HepG2 (cell line): ENCODE results near the gene SYT13. TPM values are rescaled to one million over a fixed set of nuclear protein-coding genes. Genes with fewer than 3 reads are reported as not detected.

Source experiments
- ATAC-seq: fragments of 200-7000 bp; cut with Tn5 transposase; 3 replicates; pipeline ENCODE4 v1.9.1; 2020; ENCODE audit warnings: mild to moderate bottlenecking, moderate library complexity
- BruUV-seq: library from RNA; stranded (reverse); fragments of 400-500 nt; replicated peaks from 2 replicates; lab custom pipeline; 2021; lab: Mats Ljungman, UMichigan
- CTCF ChIA-PET: fragments of 300-600 bp; formaldehyde crosslinking; extraction: SDS; loops from one replicate; lab custom pipeline; 2021; ENCODE audit warnings: low total read pairs, inconsistent platforms, low intra/inter-chr PET ratio; lab: Yijun Ruan, JAX
- POLR2A ChIA-PET: fragments of 350-600 bp; sonication (Branson Sonifier 250); formaldehyde crosslinking; loops from one replicate; lab custom pipeline; 2020; ENCODE audit warnings: antibody characterized with exemption, inconsistent platforms; lab: Yijun Ruan, JAX
- DNase-seq: peaks from one replicate; pipeline ENCODE4 v3.0.0-alpha.2; 2015; ENCODE audit warnings: low spot score
- FAIRE-seq: peaks from 3 replicates; lab custom pipeline; 2011; peaks lifted over from hg19 to GRCh38; lab: Jason Lieb, UNC
- H2AFZ ChIP-seq: one replicate; pipeline ENCODE4 v1.6.1; 2011; ENCODE audit warnings: low read length, inconsistent platforms
- H3K27ac ChIP-seq: fragments of 300-600 bp; 3 replicates; pipeline ENCODE4 v1.8.0; 2011; ENCODE audit warnings: mixed run types, mild to moderate bottlenecking, mixed read lengths, low read length, inconsistent platforms; ENCODE audit not compliant: insufficient read depth; ENCODE audit errors: extremely low read length
- H3K27me3 ChIP-seq, 2 experiments: fragments of 200-600 bp in 1 of 2; 2 replicates in 1 of 2; 3 replicates in 1 of 2; pipeline versions ENCODE4 v1.6.0 to v1.8.0; 2011; ENCODE audit warnings: low read length in 2 of 2, mild to moderate bottlenecking in 2 of 2, moderate library complexity in 2 of 2, inconsistent platforms in 1 of 2; ENCODE audit not compliant: insufficient read depth in 2 of 2, control insufficient read depth in 1 of 2
- H3K36me3 ChIP-seq, 2 experiments: fragments of 200-600 bp in 1 of 2; replicated peaks in 1 of 2; 2 replicates in 1 of 2; 3 replicates in 1 of 2; pipeline versions ENCODE4 v1.5.1 to v1.8.0; 2011; ENCODE audit warnings: low read length in 2 of 2, inconsistent platforms in 1 of 2; ENCODE audit not compliant: insufficient read depth in 2 of 2, control insufficient read depth in 1 of 2
- H3K4me1 ChIP-seq: 2 replicates; pipeline ENCODE4 v1.5.1; 2012; ENCODE audit warnings: low read length, inconsistent platforms; ENCODE audit not compliant: insufficient read depth
- H3K4me2 ChIP-seq: 2 replicates; pipeline ENCODE4 v1.6.0; 2011; ENCODE audit warnings: low read depth, low read length, inconsistent platforms
- H3K4me3 ChIP-seq, 3 experiments: fragments of 200-600 bp in 1 of 3; sonication (generic), shearing (Covaris generic) in 1 of 3; replicated peaks in 1 of 3; 2 replicates each; pipeline ENCODE4 v1.5.1; 2011 to 2016; ENCODE audit warnings: low read length in 3 of 3, inconsistent platforms in 2 of 3, low read depth in 2 of 3, mild to moderate bottlenecking in 2 of 3, control low read depth in 1 of 3, mixed read lengths in 1 of 3; ENCODE audit not compliant: insufficient read depth in 1 of 3
- H3K79me2 ChIP-seq: one replicate; pipeline ENCODE4 v1.6.1; 2011; ENCODE audit warnings: low read length, inconsistent platforms; ENCODE audit not compliant: insufficient read depth
- H3K9ac ChIP-seq: 2 replicates; pipeline ENCODE4 v1.6.0; 2011; ENCODE audit warnings: mild to moderate bottlenecking, low read depth, low read length, inconsistent platforms; ENCODE audit not compliant: insufficient read depth
- H3K9me3 ChIP-seq: 2 replicates; pipeline ENCODE4 v1.5.1; 2012; ENCODE audit warnings: mild to moderate bottlenecking, low read length
- H4K20me1 ChIP-seq: 2 replicates; pipeline ENCODE4 v1.6.0; 2011; ENCODE audit warnings: inconsistent platforms, mild to moderate bottlenecking, low read length, moderate library complexity; ENCODE audit not compliant: insufficient read depth
- DNMT1 ChIP-seq: sonication (generic); formaldehyde crosslinking; IDR thresholded peaks from 2 replicates; pipeline ENCODE4 v1.5.1; 2020; ENCODE audit warnings: mild to moderate bottlenecking, missing genetic modification reagents
- FOXP4 ChIP-seq: sonication (generic); formaldehyde crosslinking; IDR thresholded peaks from 2 replicates; pipeline ENCODE4 v1.4.0; 2020; ENCODE audit warnings: missing genetic modification reagents
- LRRFIP1 ChIP-seq: sonication (generic); formaldehyde crosslinking; conservative IDR thresholded peaks from 2 replicates; pipeline ENCODE4 v1.4.0; 2020; ENCODE audit warnings: missing genetic modification reagents
- MAFK ChIP-seq, 2 experiments: IDR thresholded peaks in 1 of 2; conservative IDR thresholded peaks in 1 of 2; 2 replicates each; pipeline ENCODE4 v1.6.1; 2011; ENCODE audit warnings: improper control_type of control experiment in 2 of 2, low read length in 2 of 2
- MATR3 ChIP-seq: sonication (generic); formaldehyde crosslinking; IDR thresholded peaks from 2 replicates; pipeline ENCODE4 v1.4.0; 2020; ENCODE audit warnings: missing genetic modification reagents
- MEF2D ChIP-seq: sonication (generic); formaldehyde crosslinking; IDR thresholded peaks from 2 replicates; pipeline ENCODE4 v1.5.1; 2020; ENCODE audit warnings: mild to moderate bottlenecking, missing genetic modification reagents
- NAIF1 ChIP-seq: sonication (generic); formaldehyde crosslinking; IDR thresholded peaks from 2 replicates; pipeline ENCODE4 v1.5.0; 2020; ENCODE audit warnings: mild to moderate bottlenecking, missing genetic modification reagents, borderline replicate concordance
- SOX13 ChIP-seq, 3 experiments: fragments of 450-650 bp in 1 of 3; sonication (generic) in 1 of 3; formaldehyde crosslinking in 1 of 3; IDR thresholded peaks in 2 of 3; conservative IDR thresholded peaks in 1 of 3; 2 replicates each; pipeline versions ENCODE4 v1.5.0 to v1.6.1; 2016 to 2020; ENCODE audit warnings: antibody characterized with exemption in 1 of 3, mild to moderate bottlenecking in 1 of 3, missing compliant biosample characterization in 1 of 3, missing genetic modification reagents in 1 of 3, moderate library complexity in 1 of 3
- TBP ChIP-seq: sonication (generic); formaldehyde crosslinking; IDR thresholded peaks from 2 replicates; pipeline ENCODE4 v1.5.0; 2020; ENCODE audit warnings: missing genetic modification reagents
- TMF1 ChIP-seq: sonication (generic); formaldehyde crosslinking; IDR thresholded peaks from 2 replicates; pipeline ENCODE4 v1.8.1; 2022; ENCODE audit warnings: low read depth, missing genetic modification reagents
- ZNF788 ChIP-seq: sonication (generic); formaldehyde crosslinking; IDR thresholded peaks from 2 replicates; pipeline ENCODE4 v1.5.0; 2020; ENCODE audit warnings: mild to moderate bottlenecking, missing genetic modification reagents, borderline replicate concordance
- WGBS: methylation state at CpG from one replicate; pipeline ENCODE4 v1.1.6; 2017; ENCODE audit warnings: low lambda C conversion rate; 5-methylcytosine and 5-hydroxymethylcytosine counted together
- in situ Hi-C: cut with HindIII; loops from 2 replicates; pipeline ENCODE4 v1.10.0; 2017; ENCODE audit warnings: low pct_unique_long_range_greater_than_20kb; ENCODE audit not compliant: extremely low pct_ligation_motif_present
- intact Hi-C: fragments of 100-400 bp; cut with micrococcal nuclease; formaldehyde crosslinking; loops from one replicate; pipeline ENCODE4 v1.10.0; 2022; ENCODE audit not compliant: unreplicated experiment
- polyA plus RNA-seq, 8 experiments: library from polyadenylated mRNA; depleted of rRNA in 3 of 8; stranded (reverse) in 7 of 8; unstranded in 1 of 8; fragments of >200 nt; fragmentation: Illumina TruSeq in 4 of 8; extraction: Trizol in 4 of 8; gene quantifications; 2 replicates each; pipeline versions ENCODE4 v1.2.1 to v1.2.3, GENCODE V29; 2011 to 2016; ENCODE audit warnings: low read depth in 4 of 8, missing spikeins in 1 of 8, mixed read lengths in 1 of 8; ENCODE audit not compliant: insufficient read depth in 1 of 8
- total RNA-seq, 5 experiments: library from RNA; depleted of rRNA; stranded (reverse); fragments of >200 nt; fragmentation: Illumina TruSeq; extraction: Trizol; gene quantifications; 2 replicates each; pipeline ENCODE4 v1.2.3, GENCODE V29; 2016; ENCODE audit warnings: low read depth in 1 of 5
- TF ChIP-seq, protein P1 (sequence below): sonication (generic); formaldehyde crosslinking; IDR thresholded peaks from 2 replicates; pipeline ENCODE4 v1.4.0; 2020; ENCODE audit warnings: missing genetic modification reagents
- TF ChIP-seq, protein P2 (sequence below), 2 experiments: sonication (generic) in 1 of 2; formaldehyde crosslinking in 1 of 2; IDR thresholded peaks; 2 replicates each; pipeline versions ENCODE4 v1.4.0 to v1.6.1; 2018 to 2020; ENCODE audit warnings: missing genetic modification reagents in 2 of 2, borderline replicate concordance in 1 of 2, low read depth in 1 of 2, mild to moderate bottlenecking in 1 of 2, missing biosample characterization in 1 of 2

SYT13 gene
- total and polyA plus RNA-seq, 2 of the 13 experiments (the other 11 are each of a cell fraction or from before 2014, with no cell fraction given) = 0.02 to 0.13 TPM

- TF ChIP-seq, protein P1, sequence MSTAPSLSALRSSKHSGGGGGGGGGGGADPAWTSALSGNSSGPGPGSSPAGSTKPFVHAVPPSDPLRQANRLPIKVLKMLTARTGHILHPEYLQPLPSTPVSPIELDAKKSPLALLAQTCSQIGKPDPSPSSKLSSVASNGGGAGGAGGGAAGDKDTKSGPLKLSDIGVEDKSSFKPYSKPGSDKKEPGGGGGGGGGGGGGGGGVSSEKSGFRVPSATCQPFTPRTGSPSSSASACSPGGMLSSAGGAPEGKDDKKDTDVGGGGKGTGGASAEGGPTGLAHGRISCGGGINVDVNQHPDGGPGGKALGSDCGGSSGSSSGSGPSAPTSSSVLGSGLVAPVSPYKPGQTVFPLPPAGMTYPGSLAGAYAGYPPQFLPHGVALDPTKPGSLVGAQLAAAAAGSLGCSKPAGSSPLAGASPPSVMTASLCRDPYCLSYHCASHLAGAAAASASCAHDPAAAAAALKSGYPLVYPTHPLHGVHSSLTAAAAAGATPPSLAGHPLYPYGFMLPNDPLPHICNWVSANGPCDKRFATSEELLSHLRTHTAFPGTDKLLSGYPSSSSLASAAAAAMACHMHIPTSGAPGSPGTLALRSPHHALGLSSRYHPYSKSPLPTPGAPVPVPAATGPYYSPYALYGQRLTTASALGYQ (CRISPR knock-in tag) = no peak
- TF ChIP-seq LRRFIP1 (CRISPR knock-in tag) (no peak), MEF2D (CRISPR knock-in tag) (no peak), MAFK (conservative IDR thresholded peaks at IDR 0.05 in 1 of 2, IDR thresholded peaks at IDR 0.05 in 1 of 2; ENCODE audit: low read length in 2 of 2) (no peak)
Measured at GRCh38 chr11:45274206-45274605, 11.9 kb downstream of the SYT13 start (continued).

GRCh38 chr11:45273509-45273908 is 12.6 kb downstream of the SYT13 start:
- Histone ChIP-seq H3K4me3 (no peak overlapping the region), H3K4me1 (no peaks in the 10 kb centered on the region), H3K36me3 (no peaks in the 10 kb centered on the region), H3K4me2 (no peak overlapping the region), H3K79me2 (no peaks in the 10 kb centered on the region), H4K20me1 (no peaks in the 10 kb centered on the region), H3K9ac (no peak overlapping the region), H2AFZ (no peak overlapping the region), H3K9me3 (no peaks in the 10 kb centered on the region), H3K27me3 (no peaks in the 10 kb centered on the region), H3K27ac (no peak overlapping the region)
- in situ Hi-C loops = no loop called here
- intact Hi-C loops = no loop called here
- no peak for FAIRE-seq
- CTCF ChIA-PET = no interaction called here
- DNase-seq = no peak
- ATAC-seq = no peak
- BruUV-seq = no TSS peak
- WGBS = 11% methylated on average over 6 of the region's 6 CpGs
- POLR2A ChIA-PET = no interaction called here
- TF ChIP-seq TBP (CRISPR knock-in tag) (no peak), FOXP4 (CRISPR knock-in tag) (no peak), TMF1 (CRISPR knock-in tag) (no peak), ZNF788 (no peak), MATR3 (CRISPR knock-in tag) (no peak), SOX13 (IDR thresholded peaks at IDR 0.05) (no peak), SOX13 (CRISPR knock-in tag; conservative IDR thresholded peaks at IDR 0.05 in 1 of 2, IDR thresholded peaks at IDR 0.05 in 1 of 2) (no peak), NAIF1 (CRISPR knock-in tag) (no peak), DNMT1 (no peak)
- TF ChIP-seq, protein P2, sequence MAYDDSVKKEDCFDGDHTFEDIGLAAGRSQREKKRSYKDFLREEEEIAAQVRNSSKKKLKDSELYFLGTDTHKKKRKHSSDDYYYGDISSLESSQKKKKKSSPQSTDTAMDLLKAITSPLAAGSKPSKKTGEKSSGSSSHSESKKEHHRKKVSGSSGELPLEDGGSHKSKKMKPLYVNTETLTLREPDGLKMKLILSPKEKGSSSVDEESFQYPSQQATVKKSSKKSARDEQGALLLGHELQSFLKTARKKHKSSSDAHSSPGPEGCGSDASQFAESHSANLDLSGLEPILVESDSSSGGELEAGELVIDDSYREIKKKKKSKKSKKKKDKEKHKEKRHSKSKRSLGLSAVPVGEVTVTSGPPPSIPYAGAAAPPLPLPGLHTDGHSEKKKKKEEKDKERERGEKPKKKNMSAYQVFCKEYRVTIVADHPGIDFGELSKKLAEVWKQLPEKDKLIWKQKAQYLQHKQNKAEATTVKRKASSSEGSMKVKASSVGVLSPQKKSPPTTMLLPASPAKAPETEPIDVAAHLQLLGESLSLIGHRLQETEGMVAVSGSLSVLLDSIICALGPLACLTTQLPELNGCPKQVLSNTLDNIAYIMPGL (CRISPR knock-in tag; IDR thresholded peaks at IDR 0.05; ENCODE audit: borderline replicate concordance in 1 of 2, low read depth in 1 of 2) = no peak
